ENCODE measurements around the gene SIGLEC9. TPM values are rescaled to one million over a fixed set of nuclear protein-coding genes. Genes with fewer than 3 reads are reported as not detected.

Gene SIGLEC9
- total RNA-seq, 1 experiment from 2014 or later, result not detected

GRCh38 chr19:51093510-51094345 is 31.0 kb upstream of the SIGLEC9 start:
- in situ Hi-C loops (cut with HindIII; ENCODE audit: low pct_unique_long_range_greater_than_20kb, low sequenced_read_pairs), result no loop called here
- DNase-seq (ENCODE audit: low read depth, low spot score), result no peak

DNA sequence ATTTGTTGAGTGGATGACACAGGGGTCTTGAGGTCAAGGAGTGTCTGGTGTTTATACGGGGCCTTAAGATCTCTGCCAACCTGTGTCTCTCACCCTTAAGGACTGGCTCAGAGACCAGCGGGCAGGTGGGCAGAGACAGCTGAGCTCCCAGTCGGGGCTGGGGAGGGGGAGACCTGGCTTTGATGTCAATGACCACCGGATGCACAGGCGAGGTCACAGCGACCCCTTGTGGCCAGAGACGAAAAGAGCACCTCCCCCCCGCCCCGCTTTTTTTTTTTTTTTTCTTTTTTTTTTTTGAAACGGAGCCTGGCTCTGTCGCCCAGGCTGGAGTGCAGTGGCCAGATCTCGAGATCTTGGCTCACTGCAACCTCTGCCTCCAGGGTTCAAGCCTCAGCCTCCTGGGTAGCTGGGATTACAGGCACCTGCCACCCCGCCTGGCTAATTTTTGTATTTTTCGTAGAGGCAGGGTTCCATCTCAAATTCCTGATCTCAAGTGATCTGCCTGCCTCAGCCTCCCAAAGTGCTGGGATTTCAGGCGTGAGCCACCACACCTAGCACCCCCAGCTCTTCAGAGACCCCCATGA is 29.9 kb upstream of the SIGLEC9 start:
- in situ Hi-C loops (cut with HindIII; ENCODE audit: low pct_unique_long_range_greater_than_20kb, low sequenced_read_pairs), result no loop called here
- peak; percentile 34 for DNase-seq (ENCODE audit: low read depth, low spot score)

DNA sequence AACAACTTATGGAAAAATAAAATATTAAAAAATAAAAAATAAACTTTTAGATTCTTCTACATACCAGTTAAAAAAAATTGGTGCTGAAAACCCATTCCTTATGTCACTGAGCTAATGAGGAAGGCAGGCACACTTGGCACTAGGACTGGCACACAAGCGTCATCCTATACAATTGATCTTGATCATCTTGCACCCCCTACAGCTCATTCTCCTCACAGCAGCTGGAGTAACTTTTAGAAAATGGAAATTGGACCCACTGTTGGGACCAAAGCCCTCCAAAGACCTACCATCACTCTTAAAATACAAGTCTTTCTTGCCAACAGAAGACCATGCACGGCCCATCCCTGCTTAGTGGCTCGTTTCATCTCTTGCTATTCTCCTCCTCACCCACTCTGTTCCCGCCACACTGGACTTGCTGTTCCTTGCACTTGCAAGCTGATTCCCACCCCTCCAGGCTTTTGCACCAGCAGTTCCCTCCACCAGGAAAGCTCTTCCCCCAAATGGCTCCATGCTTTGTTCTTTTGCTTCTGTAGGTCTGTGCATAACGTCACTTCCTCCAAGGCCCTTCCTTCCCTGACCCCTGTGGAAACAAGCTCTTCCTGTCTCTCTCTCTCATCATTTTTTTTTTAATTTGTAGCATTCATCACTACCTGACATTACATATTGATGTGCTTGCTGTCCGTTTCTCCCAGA is 28.1 kb upstream of the SIGLEC9 start:
- peak; percentile 36 for DNase-seq (ENCODE audit: low read depth, low spot score)
- in situ Hi-C loops (cut with HindIII; ENCODE audit: low pct_unique_long_range_greater_than_20kb, low sequenced_read_pairs), result no loop called here

GRCh38 chr19:51097166-51097738 is 27.5 kb upstream of the SIGLEC9 start:
- DNase-seq (ENCODE audit: low read depth, low spot score), result peak; percentile 64
- in situ Hi-C loops (cut with HindIII; ENCODE audit: low pct_unique_long_range_greater_than_20kb, low sequenced_read_pairs), result no loop called here

DNA sequence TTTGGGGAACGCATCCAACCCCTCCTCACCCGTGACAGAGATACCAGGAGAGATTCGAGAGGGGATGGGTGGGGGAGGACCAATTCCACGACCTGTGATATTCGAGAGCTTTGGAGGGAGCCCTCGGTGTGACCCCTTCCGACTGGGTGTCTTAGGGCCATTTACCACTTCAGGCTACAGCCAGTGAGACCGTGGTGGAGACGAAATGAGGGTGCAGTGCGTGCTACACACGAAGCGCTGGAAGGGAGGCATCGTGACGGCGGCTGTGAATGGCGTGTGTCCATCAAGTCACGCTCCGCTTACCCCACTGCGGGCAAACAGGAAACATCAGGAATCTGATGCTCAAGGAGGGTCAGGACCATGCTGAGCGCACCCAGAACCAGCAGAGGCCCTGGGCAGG is 26.9 kb upstream of the SIGLEC9 start:
- in situ Hi-C loops (cut with HindIII; ENCODE audit: low pct_unique_long_range_greater_than_20kb, low sequenced_read_pairs), result no loop called here
- DNase-seq (ENCODE audit: low read depth, low spot score), result no peak

GRCh38 chr19:51098365-51099046 is 26.2 kb upstream of the SIGLEC9 start:
- in situ Hi-C loops (cut with HindIII; ENCODE audit: low pct_unique_long_range_greater_than_20kb, low sequenced_read_pairs), result no loop called here
- DNase-seq (ENCODE audit: low read depth, low spot score), result no peak

GRCh38 chr19:51099047-51099382 is 25.7 kb upstream of the SIGLEC9 start:
- no peak for DNase-seq (ENCODE audit: low read depth, low spot score)
- in situ Hi-C loops (cut with HindIII; ENCODE audit: low pct_unique_long_range_greater_than_20kb, low sequenced_read_pairs), result no loop called here

DNA sequence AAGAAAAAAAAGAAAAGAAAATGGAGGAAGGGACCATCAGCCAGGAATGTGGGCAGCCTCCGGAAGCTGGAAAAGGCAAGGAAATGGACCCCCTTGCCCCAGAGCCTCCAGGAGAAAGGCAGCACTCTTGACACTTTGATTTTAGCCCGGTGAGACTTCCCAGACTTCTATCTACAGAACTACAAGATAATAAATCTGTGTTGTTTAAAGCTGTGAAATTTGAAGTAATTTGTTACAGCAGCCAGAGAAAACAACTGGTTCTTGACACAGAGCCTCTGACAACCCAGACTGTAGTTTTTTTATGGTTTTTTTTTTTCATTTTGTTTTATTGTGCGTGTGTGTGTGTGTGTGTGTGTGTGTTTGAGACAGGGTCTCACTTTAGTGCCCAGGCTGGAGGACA is 24.1 kb upstream of the SIGLEC9 start:
- no peak for DNase-seq (ENCODE audit: low read depth, low spot score)
- in situ Hi-C loops (cut with HindIII; ENCODE audit: low pct_unique_long_range_greater_than_20kb, low sequenced_read_pairs), result no loop called here

- no peak for DNase-seq (ENCODE audit: low read depth, low spot score)
- in situ Hi-C loops (cut with HindIII; ENCODE audit: low pct_unique_long_range_greater_than_20kb, low sequenced_read_pairs), result no loop called here
Measured at GRCh38 chr19:51101171-51101865, 23.4 kb upstream of the SIGLEC9 start.

GRCh38 chr19:51102991-51103390 is 21.7 kb upstream of the SIGLEC9 start:
- in situ Hi-C loops (cut with HindIII; ENCODE audit: low pct_unique_long_range_greater_than_20kb, low sequenced_read_pairs), result no loop called here
- DNase-seq (ENCODE audit: low read depth, low spot score), result no peak

GRCh38 chr19:51103926-51104341 is 20.8 kb upstream of the SIGLEC9 start:
- no peak for DNase-seq (ENCODE audit: low read depth, low spot score)
- in situ Hi-C loops (cut with HindIII; ENCODE audit: low pct_unique_long_range_greater_than_20kb, low sequenced_read_pairs), result no loop called here

DNA sequence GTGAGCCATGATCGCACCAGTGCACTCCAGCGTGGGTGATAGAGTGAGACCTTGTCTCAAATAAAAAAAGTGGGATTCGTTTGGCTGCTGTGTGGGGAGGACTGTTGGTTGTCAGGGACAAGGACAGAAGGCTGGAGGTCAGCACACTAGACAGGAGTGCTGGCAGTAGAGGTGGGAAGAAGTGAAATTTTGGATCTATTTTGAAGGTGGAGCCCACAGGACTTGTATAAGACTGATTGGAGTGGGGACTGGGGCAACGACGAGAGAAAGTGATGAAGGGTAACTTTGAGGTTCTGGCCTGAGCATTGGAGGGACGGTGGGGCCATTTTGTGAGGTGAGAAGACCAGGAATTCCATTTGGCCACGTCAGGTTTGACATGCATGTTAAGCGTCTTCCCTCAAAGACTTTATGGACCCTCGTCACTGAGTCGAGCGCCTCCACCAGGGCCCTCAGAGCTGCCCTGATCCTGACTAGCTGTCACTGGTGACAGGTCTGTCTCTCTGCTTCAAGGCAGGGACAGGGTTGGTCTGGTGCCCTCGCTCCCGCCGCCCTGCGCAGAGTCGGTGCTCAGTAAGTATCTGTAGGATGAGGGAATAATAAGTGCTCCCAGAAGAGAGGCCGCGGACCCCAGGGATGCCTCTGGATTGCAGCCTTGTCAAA is 17.2 kb upstream of the SIGLEC9 start:
- no peak for DNase-seq (ENCODE audit: low read depth, low spot score)
- in situ Hi-C loops (cut with HindIII; ENCODE audit: low pct_unique_long_range_greater_than_20kb, low sequenced_read_pairs), result no loop called here

DNA sequence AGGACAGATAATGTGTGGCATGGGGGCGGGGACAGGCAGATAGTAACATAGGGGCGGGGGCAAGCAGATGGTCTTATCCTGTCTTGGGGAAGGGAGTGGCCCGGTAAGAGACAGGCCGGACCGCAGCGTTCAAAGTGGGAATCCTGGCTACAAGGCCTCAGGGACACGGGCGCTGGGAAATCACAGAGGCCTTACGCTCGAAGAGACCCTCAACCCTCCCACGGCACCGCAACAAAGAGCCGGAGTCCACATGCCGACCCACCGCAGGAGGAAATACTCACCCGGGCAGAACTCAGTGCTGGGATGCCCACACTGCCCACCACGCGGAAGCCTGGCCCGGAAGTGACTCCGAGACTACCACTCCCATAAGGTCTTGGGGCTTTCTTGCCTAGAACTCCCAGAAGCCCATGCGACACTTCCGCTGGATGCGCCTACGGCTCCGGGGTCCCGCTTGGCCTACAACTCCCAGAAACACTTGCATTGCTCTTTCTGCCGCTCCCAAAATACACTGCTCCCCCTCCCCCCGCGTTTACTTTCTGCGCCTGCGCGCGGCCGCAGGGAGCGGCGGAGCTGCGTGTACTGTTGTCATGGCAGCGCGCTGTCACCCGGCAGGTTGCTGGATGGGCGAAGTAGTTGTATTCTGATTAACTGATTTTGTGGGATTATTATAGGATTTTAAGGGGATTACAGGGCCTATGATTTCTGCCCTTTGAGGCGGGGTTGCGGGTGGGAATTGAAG is 16.5 kb upstream of the SIGLEC9 start, which contains the start of gene CTU1:
CTU1 (minus strand) TSS at position 344 of the 739 bp plus-strand sequence. CDS start 3,840 bp downstream, outside the sequence.
- in situ Hi-C loops (cut with HindIII; ENCODE audit: low pct_unique_long_range_greater_than_20kb, low sequenced_read_pairs), result no loop called here

GRCh38 chr19:51108805-51109146 is 15.9 kb upstream of the SIGLEC9 start:
- DNase-seq (ENCODE audit: low read depth, low spot score), result no peak
- in situ Hi-C loops (cut with HindIII; ENCODE audit: low pct_unique_long_range_greater_than_20kb, low sequenced_read_pairs), result no loop called here

More for the DNA sequence above, 16.5 kb upstream of the SIGLEC9 start, which contains the start of gene CTU1:
- peak; percentile 99 for DNase-seq (ENCODE audit: low read depth, low spot score)

- no peak for DNase-seq (ENCODE audit: low read depth, low spot score)
- in situ Hi-C loops (cut with HindIII; ENCODE audit: low pct_unique_long_range_greater_than_20kb, low sequenced_read_pairs), result no loop called here
Measured at GRCh38 chr19:51110666-51110971, 14.1 kb upstream of the SIGLEC9 start.

DNA sequence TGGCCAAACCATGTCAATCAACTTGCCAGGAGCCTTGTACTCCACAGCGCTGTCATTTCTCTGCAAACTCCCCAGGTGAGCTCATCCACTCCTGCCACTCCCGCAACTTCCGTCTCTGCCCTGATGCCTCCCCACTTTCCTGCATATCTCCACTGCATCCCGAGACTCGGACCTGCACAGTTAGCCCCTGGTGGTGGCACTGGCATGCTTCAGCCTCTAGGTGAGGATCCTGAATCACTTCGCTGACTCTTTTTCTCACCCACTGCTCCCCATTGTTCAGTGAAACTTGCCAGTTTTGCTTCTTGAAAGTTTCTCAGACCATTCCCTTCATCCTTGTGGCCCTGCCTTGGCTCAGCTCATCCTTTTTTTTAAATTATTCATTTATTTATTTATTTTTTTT is 13.1 kb upstream of the SIGLEC9 start:
- in situ Hi-C loops (cut with HindIII; ENCODE audit: low pct_unique_long_range_greater_than_20kb, low sequenced_read_pairs), result no loop called here
- peak; percentile 30 for DNase-seq (ENCODE audit: low read depth, low spot score)

All from SK-MEL-5 (cell line).